GM13976 (cell line): ENCODE measurements around the gene NDOR1.
"Not testable (repeated sequence)": the region's sequence is repeated elsewhere in the genome, so short reads cannot be mapped to it uniquely, and the experiment has no call there.

Experiments used
- DNase-seq: peaks from one replicate; pipeline ENCODE4 v3.0.0; 2012; ENCODE audit warnings: low spot score
- CTCF ChIP-seq: IDR thresholded peaks from 2 replicates; pipeline ENCODE4 v1.5.1; 2012; ENCODE audit warnings: borderline replicate concordance, mild to moderate bottlenecking; ENCODE audit not compliant: insufficient read depth; ENCODE audit errors: extremely low read depth, missing control alignments, control extremely low read depth
- in situ Hi-C: fragments of 300-500 bp; cut with MboI; formaldehyde crosslinking; loops from one replicate; pipeline ENCODE4 v1.12.0; 2022; ENCODE audit warnings: low sequenced_read_pairs, mixed read lengths, inconsistent platforms; ENCODE audit not compliant: unreplicated experiment

Gene NDOR1

GRCh38 chr9:137256362-137256761 lies 50.9 kb downstream of the NDOR1 start:
- in situ Hi-C loops: no loop called here
- DNase-seq: no peak
- no peak for TF ChIP-seq CTCF

DNA sequence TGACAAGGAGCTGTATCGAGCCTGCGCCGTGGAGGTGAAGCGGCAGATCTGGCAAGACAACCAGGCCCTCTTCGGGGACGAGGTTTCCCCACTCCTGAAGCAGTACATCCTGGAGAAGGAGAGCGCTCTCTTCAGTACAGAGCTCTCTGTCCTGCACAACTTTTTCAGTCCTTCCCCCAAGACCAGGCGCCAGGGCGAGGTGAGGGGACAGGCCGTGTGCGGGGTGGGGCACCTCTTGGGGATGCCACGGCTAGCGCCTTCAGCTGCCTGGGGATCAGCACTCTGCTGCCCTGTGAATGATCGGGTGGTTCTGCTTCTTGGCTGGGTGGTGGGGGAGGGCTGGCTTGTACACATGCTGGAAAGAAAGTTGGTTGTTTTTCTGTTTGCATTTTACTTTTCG lies 51.4 kb downstream of the NDOR1 start:
- in situ Hi-C loops: no loop called here
- DNase-seq: no peak
- TF ChIP-seq CTCF: no peak

DNA sequence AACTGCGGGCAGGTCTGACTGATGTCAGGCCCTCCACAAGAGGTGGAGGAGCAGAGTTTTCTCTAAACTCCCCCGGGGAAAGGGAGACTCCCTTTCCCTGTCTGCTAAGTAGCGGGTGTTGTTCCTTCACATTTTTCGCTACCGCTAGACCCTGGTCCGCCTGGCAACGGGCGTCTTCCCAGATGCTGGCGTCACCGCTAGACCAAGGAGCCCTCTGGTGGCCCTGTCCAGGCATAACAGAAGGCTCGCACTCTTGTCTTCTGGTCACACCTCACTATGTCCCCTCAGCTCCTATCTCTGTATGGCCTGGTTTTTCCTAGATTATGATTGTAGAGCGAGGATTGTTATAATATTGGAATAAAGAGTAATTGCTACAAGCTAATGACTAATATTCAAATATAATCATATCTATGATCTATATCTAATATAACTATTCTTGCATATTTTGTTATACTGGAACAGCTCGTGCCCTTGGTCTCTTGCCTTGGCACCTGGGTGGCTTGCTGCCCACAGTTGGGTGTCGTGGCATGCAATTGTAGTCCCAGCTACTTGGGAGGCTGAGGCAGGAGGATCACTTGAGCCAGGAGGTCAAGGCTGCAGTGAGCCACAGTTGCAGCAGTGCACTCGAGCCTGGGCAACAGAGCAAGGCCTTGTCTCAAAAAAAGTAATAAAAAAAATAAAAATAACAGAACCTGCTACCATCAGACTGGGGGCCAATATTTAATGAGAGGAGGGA lies 56.8 kb downstream of the NDOR1 start:
- in situ Hi-C loops, DNase-seq: not testable (repeated sequence)

- TF ChIP-seq CTCF: no peak
- in situ Hi-C loops: no loop called here
- DNase-seq: no peak
Observed at GRCh38 chr9:137262909-137263285, 57.4 kb downstream of the NDOR1 start.

- no peak for DNase-seq
- no peak for TF ChIP-seq CTCF
- in situ Hi-C loops: no loop called here
Observed at GRCh38 chr9:137263506-137263905, 58.0 kb downstream of the NDOR1 start.

DNA sequence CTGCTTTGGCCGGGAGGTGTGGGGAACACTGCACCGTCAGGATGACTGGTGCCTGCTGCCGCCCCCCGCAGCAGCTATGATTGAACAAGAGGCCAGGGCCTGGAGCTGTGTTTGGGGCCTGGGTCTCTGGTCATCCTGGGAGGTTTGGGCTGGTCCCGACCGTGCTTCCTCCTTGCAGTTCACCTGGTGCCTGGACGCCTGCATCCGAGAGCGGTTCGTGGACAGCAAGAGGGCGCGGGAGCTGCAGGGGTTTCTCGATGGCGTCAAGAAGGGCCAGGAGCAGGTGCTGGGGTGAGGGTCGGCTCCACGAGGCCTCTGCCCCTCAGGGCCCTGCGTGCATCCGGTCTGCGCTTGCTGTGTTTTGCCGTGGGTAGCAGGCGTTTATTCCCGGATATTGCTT lies 58.6 kb downstream of the NDOR1 start:
- DNase-seq: no peak
- in situ Hi-C loops: no loop called here
- TF ChIP-seq CTCF: no peak

- TF ChIP-seq CTCF: no peak
- no peak for DNase-seq
- in situ Hi-C loops: no loop called here
Observed at GRCh38 chr9:137265496-137266161, 60.1 kb downstream of the NDOR1 start.
